Stromal cell of bone marrow (primary cell): ENCODE data around the gene SMAD7.
"Not testable (repeated sequence)": the region's sequence is repeated elsewhere in the genome, so short reads cannot be mapped to it uniquely, and the experiment has no call there.

ENCODE experiments used
- DNase-seq: peaks from one replicate; pipeline ENCODE4 v3.0.0-alpha.2; 2012; ENCODE audit warnings: low read depth

SMAD7 gene

GRCh38 chr18:48876590-48876989 is 74.2 kb downstream of the SMAD7 start:
- no peak for DNase-seq

- no peak for DNase-seq
These were observed 74.7 kb downstream of the SMAD7 start for GRCh38 chr18:48875942-48876511.

GRCh38 chr18:48875314-48875941 is 75.3 kb downstream of the SMAD7 start:
- DNase-seq = no peak

GRCh38 chr18:48874701-48875162 is 76.0 kb downstream of the SMAD7 start:
- DNase-seq = no peak

GRCh38 chr18:48874233-48874632 is 76.5 kb downstream of the SMAD7 start:
- no peak for DNase-seq

GRCh38 chr18:48872234-48873145 is 78.3 kb downstream of the SMAD7 start:
- DNase-seq = peak; percentile 65

GRCh38 chr18:48871391-48872166 is 79.2 kb downstream of the SMAD7 start:
- no peak for DNase-seq

- DNase-seq = not testable (repeated sequence)
These were observed 79.8 kb downstream of the SMAD7 start for GRCh38 chr18:48870926-48871325.
